Transverse colon (tissue), 4 donors: Measurements from ENCODE around the gene FGD4. TPM values are rescaled to one million over a fixed set of nuclear protein-coding genes. Genes with fewer than 3 reads are reported as not detected.

Experiments
- DNase-seq: peaks from one replicate; pipeline ENCODE4 v3.0.0-alpha.2; 2019
- H3K27ac ChIP-seq, 4 donors: fragments of 200-600 bp; sonication (generic); 2 replicates each; pipeline ENCODE4 v1.5.1; 2016 to 2018; ENCODE audit warnings: inconsistent platforms in 4 of 4
- H3K27me3 ChIP-seq: fragments of 200-600 bp; sonication (generic); 2 replicates; pipeline ENCODE4 v1.5.1; 2017; ENCODE audit warnings: inconsistent platforms
- H3K36me3 ChIP-seq, 4 donors: fragments of 200-600 bp; sonication (generic); 2 replicates each; pipeline ENCODE4 v1.5.1; 2017 to 2019; ENCODE audit warnings: inconsistent platforms in 4 of 4
- H3K4me1 ChIP-seq, 4 donors: fragments of 200-600 bp; sonication (generic); 2 replicates each; pipeline ENCODE4 v1.5.1; 2017 to 2020; ENCODE audit warnings: inconsistent platforms in 4 of 4
- H3K4me3 ChIP-seq, 4 donors: fragments of 200-600 bp; sonication (generic); 1 replicate in 1 of 4; 2 replicates in 3 of 4; pipeline versions ENCODE4 v1.5.1 to v1.6.1; 2017 to 2019; ENCODE audit warnings: inconsistent platforms in 4 of 4
- H3K9me3 ChIP-seq, 2 donors: fragments of 200-600 bp; sonication (generic); 2 replicates each; pipeline ENCODE4 v1.5.1; 2017 to 2019; ENCODE audit warnings: inconsistent platforms in 2 of 2
- EP300 ChIP-seq: sonication (generic); formaldehyde crosslinking; IDR thresholded peaks from one replicate; pipeline ENCODE4 v1.6.1; 2017; ENCODE audit warnings: antibody characterized with exemption, low read depth
- POLR2A ChIP-seq: fragments of 450-650 bp; IDR thresholded peaks from one replicate; pipeline ENCODE4 v1.6.1; 2016; ENCODE audit warnings: antibody characterized with exemption, mild to moderate bottlenecking, moderate library complexity
- POLR2AphosphoS5 ChIP-seq, 3 donors: sonication (generic); formaldehyde crosslinking; IDR thresholded peaks; one replicate each; pipeline ENCODE4 v1.6.1; 2016; ENCODE audit warnings: antibody characterized with exemption in 3 of 3
- WGBS, 2 donors: methylation state at CpG; one replicate each; pipeline ENCODE4 v1.1.5; 2018; ENCODE audit warnings: low coverage in 1 of 2; 5-methylcytosine and 5-hydroxymethylcytosine counted together
- in situ Hi-C, 4 donors: fragments of 200-750 bp; cut with MboI; loops; one replicate each; pipeline versions ENCODE4 v1.15.0 to v1.15.1; 2017; ENCODE audit warnings: low sequenced_read_pairs in 3 of 4, low pct_ligation_motif_present in 1 of 4, low pct_unique_long_range_greater_than_20kb in 1 of 4
- intact Hi-C: fragments of 100-400 bp; cut with DNase I; formaldehyde crosslinking; loops from one replicate; pipeline ENCODE4 v1.15.1; 2023; ENCODE audit warnings: low total_unique reads
- total RNA-seq, 4 donors: library from RNA; depleted of rRNA; stranded (reverse); fragments of >200 nt; gene quantifications; one replicate each; pipeline ENCODE4 v1.1.0, GENCODE V29; 2016
- TF ChIP-seq, protein P1 (sequence below), 5 experiments: fragments of 200-600 bp in 3 of 5; fragments of 450-650 bp in 2 of 5; sonication (generic) in 3 of 5; IDR thresholded peaks; 1 replicate in 2 of 5; 2 replicates in 3 of 5; pipeline ENCODE4 v1.5.1; 2016 to 2017; ENCODE audit warnings: antibody characterized with exemption in 5 of 5, inconsistent platforms in 3 of 5, mild to moderate bottlenecking in 2 of 5, moderate library complexity in 1 of 5

The FGD4 gene
- total RNA-seq, 4 donors from 2014 or later = 80.2 to 132 (median 98.2) TPM

DNA sequence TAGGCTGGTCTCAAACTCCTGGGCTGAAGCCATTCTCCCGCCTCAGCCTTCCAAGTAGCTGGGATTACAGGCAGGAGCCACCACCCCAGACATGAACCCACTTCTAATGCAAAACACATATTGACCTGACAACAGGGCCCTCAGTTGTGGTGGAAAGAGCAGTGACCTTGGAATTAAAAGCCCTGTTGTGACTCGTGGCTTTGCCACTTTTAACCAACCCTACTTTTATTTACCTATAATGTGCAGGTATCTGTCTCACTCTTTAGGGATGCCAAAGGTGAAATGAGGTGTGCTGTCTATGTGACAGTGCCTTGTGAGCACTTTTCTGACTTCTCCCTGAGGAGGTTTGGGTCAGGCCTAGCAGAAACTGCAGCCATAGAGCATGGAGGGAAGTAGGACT, 146.9 kb downstream of the FGD4 start:
- Histone ChIP-seq H3K9me3 (no peaks in the 10 kb centered on the region), H3K36me3 (no peaks in the 10 kb centered on the region), H3K4me3 (no peak overlapping the region), H3K27me3 (no peaks in the 10 kb centered on the region), H3K4me1 (peaks cover 3 to 47% (median 9%) of the 10 kb centered on the region in 4 donors), H3K27ac (no peak overlapping the region)
- 82 to 83% methylated on average over 1 to 2 of the region's 2 CpGs for WGBS, 2 donors
- TF ChIP-seq, protein P1, sequence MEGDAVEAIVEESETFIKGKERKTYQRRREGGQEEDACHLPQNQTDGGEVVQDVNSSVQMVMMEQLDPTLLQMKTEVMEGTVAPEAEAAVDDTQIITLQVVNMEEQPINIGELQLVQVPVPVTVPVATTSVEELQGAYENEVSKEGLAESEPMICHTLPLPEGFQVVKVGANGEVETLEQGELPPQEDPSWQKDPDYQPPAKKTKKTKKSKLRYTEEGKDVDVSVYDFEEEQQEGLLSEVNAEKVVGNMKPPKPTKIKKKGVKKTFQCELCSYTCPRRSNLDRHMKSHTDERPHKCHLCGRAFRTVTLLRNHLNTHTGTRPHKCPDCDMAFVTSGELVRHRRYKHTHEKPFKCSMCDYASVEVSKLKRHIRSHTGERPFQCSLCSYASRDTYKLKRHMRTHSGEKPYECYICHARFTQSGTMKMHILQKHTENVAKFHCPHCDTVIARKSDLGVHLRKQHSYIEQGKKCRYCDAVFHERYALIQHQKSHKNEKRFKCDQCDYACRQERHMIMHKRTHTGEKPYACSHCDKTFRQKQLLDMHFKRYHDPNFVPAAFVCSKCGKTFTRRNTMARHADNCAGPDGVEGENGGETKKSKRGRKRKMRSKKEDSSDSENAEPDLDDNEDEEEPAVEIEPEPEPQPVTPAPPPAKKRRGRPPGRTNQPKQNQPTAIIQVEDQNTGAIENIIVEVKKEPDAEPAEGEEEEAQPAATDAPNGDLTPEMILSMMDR (IDR thresholded peaks at IDR 0.05) = no peak
- no peak for TF ChIP-seq POLR2A
- no peak for TF ChIP-seq EP300
- TF ChIP-seq POLR2AphosphoS5 (IDR thresholded peaks at IDR 0.05) = no peak
- in situ Hi-C loops = no loop called here
- DNase-seq = no peak
- intact Hi-C loops = no loop called here

DNA sequence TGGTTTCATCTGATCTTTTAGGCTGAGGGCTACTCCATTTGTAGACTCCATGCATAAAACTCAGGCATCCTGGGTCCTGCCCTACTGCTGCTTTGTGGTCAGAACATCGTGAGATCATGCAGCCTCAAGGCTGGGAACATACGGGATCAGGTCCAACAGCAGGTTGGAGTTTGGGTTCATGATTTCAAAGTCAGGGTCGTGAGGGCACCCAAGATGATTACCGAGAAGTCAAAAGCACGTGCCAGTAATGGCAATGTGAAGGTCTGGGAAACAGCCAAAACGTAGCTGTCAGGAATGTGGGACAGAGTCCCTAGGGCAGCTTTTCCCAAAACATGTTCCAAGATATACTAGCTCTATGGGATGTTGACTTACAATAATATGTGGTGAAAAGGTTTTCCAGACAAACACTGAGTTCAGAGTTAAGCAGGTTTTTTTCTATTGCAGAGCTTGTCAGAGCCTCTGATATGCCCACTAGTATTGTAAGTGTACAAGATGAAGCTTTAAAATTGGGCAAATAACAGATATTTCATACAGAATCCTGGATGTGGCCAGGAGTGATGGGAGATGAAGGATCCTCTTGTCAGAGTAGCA, 149.4 kb downstream of the FGD4 start:
- TF ChIP-seq POLR2A = no peak
- TF ChIP-seq EP300 = no peak
- TF ChIP-seq, protein P1 (IDR thresholded peaks at IDR 0.05) = no peak
- no peak for TF ChIP-seq POLR2AphosphoS5 (IDR thresholded peaks at IDR 0.05)
- no peak overlapping the region for H3K4me3 ChIP-seq
- WGBS, 2 donors = 77 to 81% methylated on average over 6 of the region's 6 CpGs
- no peaks in the 10 kb centered on the region for H3K9me3 ChIP-seq
- peaks cover 0 to 32% (median 3%) of the 10 kb centered on the region in 4 donors for H3K4me1 ChIP-seq
- in situ Hi-C loops = no loop called here
- peak overlapping the region; percentile 42 to 67 (median 48) for H3K27ac ChIP-seq
- H3K36me3 ChIP-seq = no peaks in the 10 kb centered on the region
- DNase-seq = no peak
- intact Hi-C loops = no loop called here
- no peaks in the 10 kb centered on the region for H3K27me3 ChIP-seq

DNA sequence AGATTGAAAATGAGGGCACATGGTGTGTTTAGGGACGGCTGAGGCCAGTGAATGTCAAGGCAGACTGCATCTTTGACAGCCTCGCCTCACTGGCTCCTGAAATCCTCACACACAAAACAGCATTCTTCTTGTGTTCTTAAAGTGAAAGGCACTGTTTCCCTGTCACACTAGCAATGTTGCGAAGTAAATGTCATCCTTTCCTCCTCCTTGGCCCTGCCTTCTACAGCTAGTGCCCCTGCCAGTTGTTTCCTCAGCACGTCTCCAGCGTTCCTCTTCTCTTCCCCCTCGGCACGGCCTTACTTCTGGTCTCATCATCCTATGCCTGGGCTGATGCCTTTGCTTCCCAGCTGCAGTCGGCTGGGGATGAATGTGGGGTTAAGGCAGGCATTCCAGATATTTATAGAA, 150.3 kb downstream of the FGD4 start:
- Histone ChIP-seq H3K27me3 (no peaks in the 10 kb centered on the region), H3K27ac (peak overlapping the region; percentile 42 to 67 (median 48)), H3K9me3 (no peaks in the 10 kb centered on the region), H3K36me3 (no peaks in the 10 kb centered on the region), H3K4me3 (no peak overlapping the region), H3K4me1 (peaks cover 0 to 32% (median 3%) of the 10 kb centered on the region in 4 donors)
- no peak for DNase-seq
- TF ChIP-seq EP300 (no peak), POLR2A (no peak), POLR2AphosphoS5 (IDR thresholded peaks at IDR 0.05) (no peak)
- TF ChIP-seq, protein P1 (IDR thresholded peaks at IDR 0.05) = no peak
- intact Hi-C loops = no loop called here
- in situ Hi-C loops = loop anchor here in 1 of 4 donors (25.0 kb wide), 1 partner anchor 87 kb away; no protein-coding TSS in a partner anchor
- 52 to 56% methylated on average over 3 to 8 of the region's 8 CpGs for WGBS, 2 donors

DNA sequence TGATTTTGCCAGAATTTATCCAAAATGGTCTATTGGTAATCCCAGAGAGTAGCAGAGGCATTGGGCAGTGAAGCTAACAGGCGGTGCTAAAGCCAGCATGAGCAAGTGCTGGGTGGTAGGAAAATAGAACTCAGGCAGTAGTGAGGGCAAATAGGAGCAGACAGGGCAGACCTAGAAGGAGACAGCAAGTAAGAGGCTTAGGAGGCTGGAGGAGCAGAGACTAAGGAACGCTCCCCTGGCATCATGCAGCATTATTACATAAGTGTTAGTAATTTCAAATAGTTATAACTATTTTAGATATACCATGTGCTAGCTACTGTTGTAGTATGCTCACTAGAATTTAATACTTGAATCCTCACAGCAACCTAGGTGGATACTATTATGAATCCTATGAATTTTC, 151.7 kb downstream of the FGD4 start:
- WGBS, 2 donors = 99 to 100% methylated on average over 1 to 2 of the region's 2 CpGs
- intact Hi-C loops = no loop called here
- H3K27me3 ChIP-seq = no peaks in the 10 kb centered on the region
- peaks cover 0 to 18% (median 2%) of the 10 kb centered on the region in 4 donors for H3K4me1 ChIP-seq
- no peak overlapping the region for H3K4me3 ChIP-seq
- DNase-seq = no peak
- H3K36me3 ChIP-seq = no peaks in the 10 kb centered on the region
- no peaks in the 10 kb centered on the region for H3K9me3 ChIP-seq
- H3K27ac ChIP-seq = no peak overlapping the region
- no peak for TF ChIP-seq POLR2A
- TF ChIP-seq, protein P1 (IDR thresholded peaks at IDR 0.05) = no peak
- TF ChIP-seq EP300 = no peak
- no peak for TF ChIP-seq POLR2AphosphoS5 (IDR thresholded peaks at IDR 0.05)
- in situ Hi-C loops = loop anchor here in 1 of 4 donors (25.0 kb wide), 1 partner anchor 89 kb away; no protein-coding TSS in a partner anchor
